Esophagus squamous epithelium (tissue), 5 donors: Measurements from ENCODE around the gene ZBTB21. TPM values are rescaled to one million over a fixed set of nuclear protein-coding genes. Genes with fewer than 3 reads are reported as not detected.

Source experiments
- DNase-seq: peaks from one replicate; lab custom pipeline; 2025; lab: John Stamatoyannopoulos, UW
- H3K27ac ChIP-seq, 4 donors: fragments of 200-600 bp; sonication (generic); one replicate each; pipeline ENCODE4 v1.5.1; 2016 to 2019; ENCODE audit warnings: mild to moderate bottlenecking in 1 of 4
- H3K27me3 ChIP-seq, 4 donors: fragments of 200-600 bp; sonication (generic); 1 replicate in 3 of 4; 2 replicates in 1 of 4; pipeline versions ENCODE4 v1.5.1 to v1.6.0; 2017 to 2021; ENCODE audit warnings: antibody characterized with exemption in 1 of 4
- H3K36me3 ChIP-seq, 3 donors: fragments of 200-600 bp; sonication (generic); one replicate each; pipeline ENCODE4 v1.5.1; 2016 to 2019
- H3K4me1 ChIP-seq, 3 donors: fragments of 200-600 bp; sonication (generic); one replicate each; pipeline ENCODE4 v1.5.1; 2017 to 2019
- H3K4me3 ChIP-seq, 4 donors: fragments of 200-600 bp; sonication (generic); 1 replicate in 3 of 4; 2 replicates in 1 of 4; pipeline ENCODE4 v1.5.1; 2016 to 2019; ENCODE audit warnings: mild to moderate bottlenecking in 2 of 4, moderate library complexity in 1 of 4
- H3K9me3 ChIP-seq, 3 donors: fragments of 200-600 bp; sonication (generic); one replicate each; pipeline ENCODE4 v1.5.1; 2016 to 2019
- CTCF ChIP-seq, 6 experiments: fragments of 450-650 bp in 4 of 6; fragments of 200-600 bp in 2 of 6; sonication (generic) in 2 of 6; IDR thresholded peaks; one replicate each; pipeline ENCODE4 v1.5.1; 2016 to 2019; ENCODE audit warnings: antibody characterized with exemption in 6 of 6, mild to moderate bottlenecking in 4 of 6, moderate library complexity in 4 of 6
- POLR2A ChIP-seq, 4 donors: fragments of 450-650 bp; IDR thresholded peaks; one replicate each; pipeline ENCODE4 v1.6.1; 2017; ENCODE audit warnings: antibody characterized with exemption in 4 of 4, mild to moderate bottlenecking in 4 of 4, moderate library complexity in 3 of 4
- WGBS, 2 donors: methylation state at CpG; one replicate each; pipeline ENCODE4 v1.1.5; 2018; 5-methylcytosine and 5-hydroxymethylcytosine counted together
- intact Hi-C: fragments of 100-400 bp; cut with DNase I; formaldehyde crosslinking; loops from one replicate; pipeline ENCODE4 v1.15.0; 2022
- total RNA-seq, 4 donors: library from RNA; depleted of rRNA; stranded (reverse); fragments of >200 nt; gene quantifications; one replicate each; pipeline ENCODE4 v1.1.0, GENCODE V29; 2016
- donor health status: DM: yes; HTN: yes; CAD: no.

The ZBTB21 gene
- total RNA-seq, 4 donors from 2014 or later: 5.9 to 10.3 (median 7.8) TPM

GRCh38 chr21:41970751-41971653 lies 39.2 kb downstream of the ZBTB21 start:
- 76 to 86% methylated on average over 12 to 14 of the region's 20 CpGs for WGBS, 2 donors
- Histone ChIP-seq H3K27me3 (no peaks in the 10 kb centered on the region), H3K36me3 (no peaks in the 10 kb centered on the region), H3K9me3 (no peaks in the 10 kb centered on the region), H3K4me3 (no peak overlapping the region), H3K27ac (no peak overlapping the region), H3K4me1 (peaks cover 10 to 68% (median 14%) of the 10 kb centered on the region in 3 donors)
- TF ChIP-seq CTCF (IDR thresholded peaks at IDR 0.05): no peak
- TF ChIP-seq POLR2A (IDR thresholded peaks at IDR 0.05): no peak
- DNase-seq: no peak
- intact Hi-C loops: no loop called here

GRCh38 chr21:41970106-41970391 lies 40.1 kb downstream of the ZBTB21 start:
- 89 to 95% methylated on average over 4 of the region's 5 CpGs for WGBS, 2 donors
- no peak for TF ChIP-seq CTCF (IDR thresholded peaks at IDR 0.05)
- no peak for TF ChIP-seq POLR2A (IDR thresholded peaks at IDR 0.05)
- H3K9me3 ChIP-seq: no peaks in the 10 kb centered on the region
- H3K4me1 ChIP-seq: peaks cover 14 to 77% (median 16%) of the 10 kb centered on the region in 3 donors
- H3K27me3 ChIP-seq: no peaks in the 10 kb centered on the region
- intact Hi-C loops: no loop called here
- no peak overlapping the region for H3K27ac ChIP-seq
- no peak overlapping the region for H3K4me3 ChIP-seq
- H3K36me3 ChIP-seq: no peaks in the 10 kb centered on the region
- DNase-seq: no peak

GRCh38 chr21:41967708-41968107 lies 42.5 kb downstream of the ZBTB21 start:
- DNase-seq: no peak
- TF ChIP-seq POLR2A (IDR thresholded peaks at IDR 0.05): no peak
- no peak for TF ChIP-seq CTCF (IDR thresholded peaks at IDR 0.05)
- 80 to 100% methylated on average over 1 to 3 of the region's 4 CpGs for WGBS, 2 donors

GRCh38 chr21:41966872-41967621 lies 43.1 kb downstream of the ZBTB21 start:
- DNase-seq: no peak
- Histone ChIP-seq H3K9me3 (no peaks in the 10 kb centered on the region), H3K36me3 (no peaks in the 10 kb centered on the region), H3K27me3 (no peaks in the 10 kb centered on the region), H3K27ac (no peak overlapping the region), H3K4me3 (no peak overlapping the region), H3K4me1 (peaks cover 4 to 50% (median 4%) of the 10 kb centered on the region in 3 donors)
- no peak for TF ChIP-seq CTCF (IDR thresholded peaks at IDR 0.05)
- no peak for TF ChIP-seq POLR2A (IDR thresholded peaks at IDR 0.05)
- intact Hi-C loops: no loop called here
- whole genome bisulfite sequencing, 2 donors: 88 to 90% methylated on average over 7 to 8 of the region's 10 CpGs

More at GRCh38 chr21:41967708-41968107, 42.5 kb downstream of the ZBTB21 start:
- Histone ChIP-seq H3K27me3 (no peaks in the 10 kb centered on the region), H3K27ac (no peak overlapping the region), H3K4me1 (peaks cover 4 to 56% (median 4%) of the 10 kb centered on the region in 3 donors), H3K4me3 (no peak overlapping the region), H3K9me3 (no peaks in the 10 kb centered on the region), H3K36me3 (no peaks in the 10 kb centered on the region)
- intact Hi-C loops: no loop called here
